Panc1 (cell line): ENCODE measurements around the gene TRIM54. TPM values are rescaled to one million over a fixed set of nuclear protein-coding genes. Genes with fewer than 3 reads are reported as not detected.

Source experiments
- ATAC-seq: fragments of 200-7000 bp; cut with Tn5 transposase; 2 replicates; pipeline ENCODE4 v1.9.1; 2020; ENCODE audit warnings: mild to moderate bottlenecking, moderate library complexity
- BruUV-seq: library from RNA; stranded (reverse); fragments of 400-500 nt; replicated peaks from 2 replicates; lab custom pipeline; 2021; lab: Mats Ljungman, UMichigan
- CTCF ChIA-PET: fragments of 300-600 bp; sonication (Branson Sonifier 250); formaldehyde crosslinking; loops from one replicate; lab custom pipeline; 2022; ENCODE audit warnings: antibody characterized with exemption; lab: Charles Lee
- POLR2A ChIA-PET: fragments of 300-600 bp; sonication (Branson Sonifier 250); formaldehyde crosslinking; loops from one replicate; lab custom pipeline; 2022; ENCODE audit warnings: antibody characterized with exemption; lab: Charles Lee
- DNase-seq: peaks from one replicate; pipeline ENCODE4 v3.0.0-alpha.2; 2010; ENCODE audit warnings: low read depth, low spot score
- H3K27ac ChIP-seq: 2 replicates; pipeline ENCODE4 v1.5.1; 2011; ENCODE audit warnings: mild to moderate bottlenecking, low read length, inconsistent platforms
- H3K27me3 ChIP-seq: fragments of 200-500 bp; sonication (Bioruptor generic); 2 replicates; pipeline ENCODE4 v1.6.0; 2014; ENCODE audit warnings: low read length, inconsistent platforms; ENCODE audit not compliant: control insufficient read depth, insufficient read depth
- H3K36me3 ChIP-seq: fragments of 200-500 bp; sonication (Bioruptor generic); 2 replicates; pipeline ENCODE4 v1.5.1; 2014; ENCODE audit warnings: inconsistent platforms, mild to moderate bottlenecking, low read length, moderate library complexity; ENCODE audit not compliant: control insufficient read depth, insufficient read depth
- H3K4me1 ChIP-seq: 2 replicates; pipeline ENCODE4 v1.5.1; 2011; ENCODE audit warnings: inconsistent platforms, mild to moderate bottlenecking, low read length, moderate library complexity; ENCODE audit not compliant: control insufficient read depth, insufficient read depth
- H3K4me3 ChIP-seq, 2 experiments: 2 replicates each; pipeline ENCODE4 v1.5.1; 2011 to 2012; ENCODE audit warnings: low read depth in 2 of 2, low read length in 2 of 2, mild to moderate bottlenecking in 2 of 2, inconsistent platforms in 1 of 2, moderate library complexity in 1 of 2
- H3K9me3 ChIP-seq: fragments of 200-500 bp; sonication (Bioruptor generic); 2 replicates; pipeline ENCODE4 v1.5.1; 2014; ENCODE audit warnings: low read depth, mild to moderate bottlenecking, inconsistent platforms, low read length, moderate library complexity; ENCODE audit not compliant: control insufficient read depth, insufficient read depth
- CTCF ChIP-seq: fragments of 450-650 bp; IDR thresholded peaks from 2 replicates; pipeline ENCODE4 v1.5.1; 2017; ENCODE audit warnings: mild to moderate bottlenecking
- POLR2AphosphoS5 ChIP-seq: IDR thresholded peaks from 2 replicates; pipeline ENCODE4 v1.6.1; 2012; ENCODE audit warnings: mild to moderate bottlenecking, low read depth, low read length, moderate library complexity
- REST ChIP-seq, 2 experiments: IDR thresholded peaks; 2 replicates each; pipeline ENCODE4 v1.6.1; 2011 to 2012; ENCODE audit warnings: low read depth in 2 of 2, control low read depth in 1 of 2, low read length in 1 of 2, mild to moderate bottlenecking in 1 of 2, moderate library complexity in 1 of 2; ENCODE audit not compliant: insufficient read depth in 1 of 2
- SIN3A ChIP-seq: IDR thresholded peaks from 2 replicates; pipeline ENCODE4 v1.6.1; 2012; ENCODE audit warnings: low read depth, mild to moderate bottlenecking, low read length, moderate library complexity, borderline replicate concordance; ENCODE audit not compliant: insufficient read depth
- TCF7L2 ChIP-seq: IDR thresholded peaks from 2 replicates; pipeline ENCODE4 v1.6.1; 2011; ENCODE audit warnings: mild to moderate bottlenecking, low read depth, low read length, inconsistent platforms
- in situ Hi-C: cut with HindIII; loops from 2 replicates; pipeline ENCODE4 v1.10.0; 2016; ENCODE audit warnings: low sequenced_read_pairs, low pct_unique_long_range_greater_than_20kb
- intact Hi-C: fragments of 100-400 bp; cut with micrococcal nuclease; formaldehyde crosslinking; loops from one replicate; pipeline ENCODE4 v1.10.0; 2022; ENCODE audit not compliant: unreplicated experiment
- total RNA-seq: library from RNA; stranded (reverse); gene quantifications from one replicate; pipeline ENCODE4 v1.2.1, GENCODE V29; 2021; ENCODE audit not compliant: unreplicated experiment

Gene TRIM54
- total RNA-seq, 1 experiment from 2014 or later = 0.21 TPM

GRCh38 chr2:27255660-27256059 lies 26.6 kb upstream of the TRIM54 start:
- H3K4me3 ChIP-seq = no peak overlapping the region
- ChIA-PET CTCF (no interaction called here), POLR2A (no interaction called here)
- in situ Hi-C loops = no loop called here
- H3K9me3 ChIP-seq = no peaks in the 10 kb centered on the region
- intact Hi-C loops = no loop called here
- BruUV-seq = no TSS peak
- DNase-seq (no peak), ATAC-seq (no peak)
- H3K27ac ChIP-seq = no peak overlapping the region
- TF ChIP-seq TCF7L2 (no peak), CTCF (no peak), REST (IDR thresholded peaks at IDR 0.05; ENCODE audit: insufficient read depth in 1 of 2, low read depth in 2 of 2, low read length in 1 of 2) (no peak), POLR2AphosphoS5 (no peak)
- no peaks in the 10 kb centered on the region for H3K4me1 ChIP-seq
- peaks cover 2% of the 10 kb centered on the region; the same call in 1 of the 2 replicates for H3K27me3 ChIP-seq
- no peaks in the 10 kb centered on the region for H3K36me3 ChIP-seq

- Histone ChIP-seq H3K27ac (no peak overlapping the region), H3K4me3 (no peak overlapping the region), H3K36me3 (no peaks in the 10 kb centered on the region), H3K4me1 (no peaks in the 10 kb centered on the region), H3K27me3 (peaks cover 12% of the 10 kb centered on the region), H3K9me3 (no peaks in the 10 kb centered on the region)
- no peak for TF ChIP-seq SIN3A
- ATAC-seq (no peak), DNase-seq (no peak)
- CTCF ChIA-PET = no interaction called here
- no TSS peak for BruUV-seq
- POLR2A ChIA-PET = no interaction called here
- intact Hi-C loops = no loop called here
- in situ Hi-C loops = no loop called here
Observed at GRCh38 chr2:27256855-27257454, 25.3 kb upstream of the TRIM54 start.

GRCh38 chr2:27258051-27258450 lies 24.2 kb upstream of the TRIM54 start:
- TF ChIP-seq POLR2AphosphoS5 = no peak
- no peak for TF ChIP-seq TCF7L2
- no peak for TF ChIP-seq REST (IDR thresholded peaks at IDR 0.05; ENCODE audit: insufficient read depth in 1 of 2, low read depth in 2 of 2, low read length in 1 of 2)
- no peak for TF ChIP-seq SIN3A
- no peak for TF ChIP-seq CTCF
- in situ Hi-C loops = no loop called here
- Histone ChIP-seq H3K4me1 (peaks cover under 1% of the 10 kb centered on the region; the same call in 1 of the 2 replicates), H3K9me3 (no peaks in the 10 kb centered on the region), H3K27ac (no peak overlapping the region), H3K36me3 (no peaks in the 10 kb centered on the region), H3K4me3 (no peak overlapping the region), H3K27me3 (peaks cover 12% of the 10 kb centered on the region)
- ChIA-PET POLR2A (no interaction called here), CTCF (no interaction called here)
- ATAC-seq = no peak
- no peak for DNase-seq
- intact Hi-C loops = no loop called here
- BruUV-seq = no TSS peak
